ACHN (cell line): ENCODE results near the gene RFFL.
"Not testable (repeated sequence)": the region's sequence is repeated elsewhere in the genome, so short reads cannot be mapped to it uniquely, and the experiment has no call there.

Experiments
- DNase-seq: peaks from one replicate; pipeline ENCODE4 v3.0.0-alpha.2; 2015
- in situ Hi-C: cut with HindIII; loops from 2 replicates; pipeline ENCODE4 v1.10.0; 2017; ENCODE audit warnings: low sequenced_read_pairs, low pct_ligation_motif_present, low pct_unique_long_range_greater_than_20kb

Gene RFFL, protein sequence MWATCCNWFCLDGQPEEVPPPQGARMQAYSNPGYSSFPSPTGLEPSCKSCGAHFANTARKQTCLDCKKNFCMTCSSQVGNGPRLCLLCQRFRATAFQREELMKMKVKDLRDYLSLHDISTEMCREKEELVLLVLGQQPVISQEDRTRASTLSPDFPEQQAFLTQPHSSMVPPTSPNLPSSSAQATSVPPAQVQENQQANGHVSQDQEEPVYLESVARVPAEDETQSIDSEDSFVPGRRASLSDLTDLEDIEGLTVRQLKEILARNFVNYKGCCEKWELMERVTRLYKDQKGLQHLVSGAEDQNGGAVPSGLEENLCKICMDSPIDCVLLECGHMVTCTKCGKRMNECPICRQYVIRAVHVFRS

GRCh38 chr17:35063514-35064223 is at the start of gene RFFL:
RFFL (minus strand) TSS chr17:35063707; CDS start chr17:35026553, 37,154 bp downstream.
- in situ Hi-C loops: no loop called here
- peak; percentile 99 for DNase-seq

- in situ Hi-C loops, DNase-seq: not testable (repeated sequence)
These were observed 47.3 kb upstream of the RFFL start for GRCh38 chr17:35110791-35111190.

DNA sequence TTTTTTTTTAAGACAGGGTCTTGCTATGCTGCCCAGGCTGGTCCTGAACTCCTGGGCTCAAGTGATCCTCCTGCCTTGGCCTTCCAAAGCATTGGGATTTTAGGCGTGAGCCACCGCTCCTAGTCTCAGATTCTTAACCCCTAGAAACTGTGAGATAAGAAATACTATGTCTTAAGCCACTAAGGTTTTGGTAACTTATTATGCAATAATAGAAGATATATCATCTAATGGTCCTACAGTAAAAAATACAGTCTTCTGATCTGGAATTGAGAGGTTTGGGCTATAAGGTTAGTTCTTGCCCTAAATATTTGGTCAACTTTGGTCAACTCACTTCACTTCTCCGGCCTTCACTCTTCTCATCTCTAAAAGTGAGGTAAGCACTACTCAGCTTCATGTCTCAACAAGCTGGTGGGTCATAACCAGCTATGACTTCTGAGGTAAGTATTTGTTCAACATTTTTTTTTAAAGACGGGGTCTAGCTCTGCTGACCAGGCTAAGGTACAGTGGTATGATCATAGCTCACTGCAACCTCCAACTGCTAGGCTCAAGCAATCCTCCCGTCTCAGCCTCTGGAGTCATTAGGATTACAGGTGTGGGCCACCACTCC is 41.4 kb upstream of the RFFL start:
- DNase-seq: no peak
- in situ Hi-C loops: no loop called here

GRCh38 chr17:35103271-35103670 is 39.8 kb upstream of the RFFL start:
- in situ Hi-C loops: no loop called here
- no peak for DNase-seq

DNA sequence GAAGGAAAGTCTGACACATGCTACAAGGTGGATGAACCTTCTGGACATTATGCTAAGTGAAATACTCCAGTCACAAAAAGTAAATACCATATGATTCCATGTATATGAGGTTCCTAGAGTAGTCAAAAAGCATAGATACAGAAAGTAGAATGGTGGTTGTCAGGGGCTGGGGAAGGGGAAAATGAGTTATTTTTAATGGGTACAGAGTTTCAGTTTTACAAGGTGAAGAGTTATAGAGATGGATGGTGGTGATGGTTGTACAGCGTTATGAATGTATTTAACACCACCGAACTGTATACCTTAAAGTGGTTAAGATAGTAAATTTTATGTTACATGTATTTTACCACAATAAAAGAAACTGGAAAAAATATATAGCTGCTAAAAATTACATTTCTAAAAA is 38.2 kb upstream of the RFFL start:
- in situ Hi-C loops: no loop called here
- no peak for DNase-seq

DNA sequence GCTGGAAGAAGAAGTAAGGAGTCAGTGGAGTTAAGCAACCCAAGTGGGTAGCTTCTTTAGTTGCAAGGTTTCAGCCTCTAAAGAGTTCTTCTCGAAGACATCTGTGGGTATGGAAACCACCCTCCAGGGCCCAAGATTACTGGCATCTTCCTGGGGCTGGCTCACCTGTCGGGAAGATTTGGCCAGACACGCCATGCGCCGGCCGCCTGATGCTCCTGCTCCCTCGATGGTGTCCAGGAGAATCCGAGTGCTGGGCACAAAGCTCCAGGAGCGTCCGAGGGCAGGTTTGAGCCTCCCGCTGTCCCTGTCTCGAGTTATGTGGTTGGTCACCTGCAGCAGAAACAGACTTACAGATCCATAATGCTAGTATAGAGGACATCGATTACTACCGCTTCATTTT is 37.5 kb upstream of the RFFL start:
- no peak for DNase-seq
- in situ Hi-C loops: no loop called here

DNA sequence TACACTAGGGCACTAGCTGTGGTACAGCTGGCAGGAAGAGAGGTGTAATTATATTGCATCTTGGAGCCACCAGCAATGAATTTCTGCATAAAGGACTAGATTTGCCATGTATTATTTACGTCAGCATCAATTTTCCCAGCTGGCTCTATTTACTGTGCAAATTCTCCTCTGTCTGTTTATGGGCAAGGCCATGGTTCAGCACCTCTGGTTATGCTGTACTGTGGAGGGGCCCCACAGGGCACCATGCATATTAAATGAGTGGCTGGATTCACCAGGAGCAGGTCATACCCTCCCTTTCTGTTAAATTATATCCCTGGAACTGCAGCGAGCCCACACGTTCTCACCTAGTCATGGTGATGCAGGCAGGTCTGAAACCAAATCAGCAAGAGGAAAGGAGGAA is 36.4 kb upstream of the RFFL start:
- no peak for DNase-seq
- in situ Hi-C loops: no loop called here

GRCh38 chr17:35097776-35098175 is 34.3 kb upstream of the RFFL start:
- in situ Hi-C loops: no loop called here
- no peak for DNase-seq

GRCh38 chr17:35095741-35096140 is 32.2 kb upstream of the RFFL start:
- in situ Hi-C loops: no loop called here

DNA sequence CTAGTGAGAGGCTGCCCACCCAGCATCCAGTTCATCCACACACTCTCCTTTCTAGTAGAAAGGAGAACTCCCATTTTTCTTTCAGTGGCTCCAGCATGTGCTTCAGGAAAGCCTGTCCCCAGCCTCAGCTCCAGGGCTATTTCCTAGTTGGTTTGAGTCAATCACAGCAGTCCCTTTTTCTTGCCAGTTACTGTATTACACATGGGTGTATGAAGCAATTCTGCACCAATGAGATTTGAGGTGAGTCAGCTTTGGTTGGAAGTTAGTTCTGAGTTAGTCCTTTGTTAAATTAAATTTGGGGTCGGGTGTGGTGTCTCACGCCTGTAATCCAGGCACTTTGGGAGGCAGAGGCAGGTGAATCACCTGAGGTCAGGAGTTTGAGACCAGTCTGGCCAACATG is 31.4 kb upstream of the RFFL start:
- DNase-seq: peak; percentile 51
- in situ Hi-C loops: no loop called here

More at GRCh38 chr17:35095741-35096140, 32.2 kb upstream of the RFFL start:
- no peak for DNase-seq

DNA sequence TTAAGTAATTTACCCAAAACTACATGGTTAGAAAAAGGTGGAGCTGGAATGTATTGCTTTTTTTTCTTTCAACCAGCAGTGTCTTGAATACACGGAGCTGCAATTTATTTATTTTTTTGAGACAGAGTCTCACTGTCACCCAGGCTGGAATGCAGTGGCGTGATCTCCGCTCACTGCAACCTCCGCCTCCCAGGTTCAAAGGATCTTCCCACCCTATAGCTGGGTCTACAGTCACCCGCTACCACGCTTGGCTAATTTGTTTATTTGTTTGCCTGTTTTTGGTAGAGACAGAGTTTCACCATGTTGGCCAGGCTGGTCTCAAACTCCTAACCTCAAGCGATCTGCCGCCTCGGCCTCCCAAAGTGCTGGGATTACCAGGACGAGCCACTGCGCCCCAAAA is 27.2 kb upstream of the RFFL start:
- DNase-seq, in situ Hi-C loops: not testable (repeated sequence)

- in situ Hi-C loops: no loop called here
- DNase-seq: peak; percentile 84
These were observed 26.2 kb upstream of the RFFL start for GRCh38 chr17:35089586-35090296.

DNA sequence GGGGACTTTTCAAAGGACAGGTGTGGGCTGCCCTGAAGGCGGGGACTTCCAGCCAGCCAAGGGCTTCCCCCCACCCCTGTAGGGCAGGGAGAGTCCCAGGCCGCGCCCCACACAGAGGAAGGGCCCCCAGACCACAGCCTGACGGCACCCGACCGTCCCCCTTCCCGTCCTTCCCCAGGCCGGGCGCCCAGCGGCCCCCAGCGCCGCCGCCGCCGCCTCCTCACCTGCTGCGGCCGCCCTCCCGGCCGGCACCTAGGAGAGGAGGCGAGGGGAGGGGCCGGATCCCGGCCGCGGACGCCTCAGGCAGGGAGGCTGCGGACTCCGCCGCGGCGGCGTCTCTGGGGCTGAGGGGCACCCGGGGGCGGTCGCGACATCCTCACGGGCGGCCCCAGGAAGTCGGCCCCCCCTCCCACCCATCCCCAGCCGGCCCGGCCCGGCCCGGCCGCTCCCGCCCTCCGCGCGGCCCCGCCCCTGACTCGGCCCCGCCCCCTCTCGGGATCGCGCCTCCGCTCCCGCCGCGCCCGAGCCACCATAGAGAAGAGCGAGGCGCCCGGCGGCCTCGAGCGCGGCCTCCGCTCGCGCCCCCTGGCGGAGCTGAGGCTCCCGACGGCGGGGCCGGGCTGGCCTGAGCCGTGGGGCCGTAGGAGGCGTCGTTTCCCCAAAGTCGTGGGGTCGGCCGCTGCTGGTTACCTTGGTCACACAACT is 25.5 kb upstream of the RFFL start:
- DNase-seq: peak; percentile 89
- in situ Hi-C loops: no loop called here

DNA sequence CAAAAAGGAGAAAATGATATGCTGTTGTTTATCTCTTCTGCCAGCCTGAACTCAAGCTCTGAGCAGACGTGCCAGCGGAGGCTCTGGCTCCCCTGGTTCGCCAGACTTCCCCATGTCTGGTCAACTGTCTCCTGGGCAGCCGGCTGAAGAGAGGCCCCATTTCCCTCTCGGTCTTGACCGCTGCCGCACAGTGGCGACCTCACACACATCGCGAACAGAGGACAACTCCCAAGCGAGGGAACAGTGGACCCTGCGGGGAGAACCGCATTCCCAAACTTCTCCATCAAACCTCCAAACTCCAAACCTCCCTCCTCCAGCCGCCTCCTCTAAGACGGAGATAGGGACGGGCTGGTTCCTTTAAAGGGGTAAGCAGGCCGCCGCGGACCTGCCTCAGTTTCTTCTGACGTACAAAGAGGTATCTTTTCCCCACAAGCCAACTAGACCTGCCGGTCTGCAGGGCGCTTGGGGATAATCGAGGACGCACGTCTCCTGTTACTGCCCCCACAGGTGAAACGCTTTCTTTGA is 24.9 kb upstream of the RFFL start:
- in situ Hi-C loops: no loop called here
- peak; percentile 71 for DNase-seq

DNA sequence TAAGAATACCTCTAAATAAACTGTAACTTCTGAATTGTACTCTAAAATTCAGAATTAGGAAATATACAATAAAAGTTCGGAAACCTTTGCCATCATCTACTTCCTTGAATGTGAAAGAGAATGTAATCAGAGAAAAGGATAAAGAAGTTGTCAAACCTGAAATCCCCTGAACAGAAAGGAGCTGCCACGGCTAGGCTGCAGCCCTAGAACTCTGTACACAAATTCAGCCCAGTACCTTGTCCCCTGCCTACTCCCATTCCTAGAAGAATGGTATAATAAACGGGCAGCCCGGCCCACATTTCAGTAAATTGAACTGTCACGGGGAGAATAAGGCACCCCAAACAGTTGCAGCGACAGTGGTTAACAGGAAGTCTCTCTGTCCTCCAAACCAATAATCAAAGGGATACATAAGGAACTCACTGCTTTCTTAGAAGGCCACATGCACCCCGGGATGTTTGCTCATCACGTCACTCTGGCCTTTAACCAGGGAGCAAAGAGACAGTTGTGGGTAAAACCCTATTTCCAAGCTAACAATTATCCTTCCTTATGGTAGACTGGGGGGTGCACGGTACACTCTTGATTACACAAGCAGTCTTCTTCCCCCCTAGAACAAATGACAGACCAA is 24.3 kb upstream of the RFFL start:
- peak; percentile 45 for DNase-seq
- in situ Hi-C loops: no loop called here

DNA sequence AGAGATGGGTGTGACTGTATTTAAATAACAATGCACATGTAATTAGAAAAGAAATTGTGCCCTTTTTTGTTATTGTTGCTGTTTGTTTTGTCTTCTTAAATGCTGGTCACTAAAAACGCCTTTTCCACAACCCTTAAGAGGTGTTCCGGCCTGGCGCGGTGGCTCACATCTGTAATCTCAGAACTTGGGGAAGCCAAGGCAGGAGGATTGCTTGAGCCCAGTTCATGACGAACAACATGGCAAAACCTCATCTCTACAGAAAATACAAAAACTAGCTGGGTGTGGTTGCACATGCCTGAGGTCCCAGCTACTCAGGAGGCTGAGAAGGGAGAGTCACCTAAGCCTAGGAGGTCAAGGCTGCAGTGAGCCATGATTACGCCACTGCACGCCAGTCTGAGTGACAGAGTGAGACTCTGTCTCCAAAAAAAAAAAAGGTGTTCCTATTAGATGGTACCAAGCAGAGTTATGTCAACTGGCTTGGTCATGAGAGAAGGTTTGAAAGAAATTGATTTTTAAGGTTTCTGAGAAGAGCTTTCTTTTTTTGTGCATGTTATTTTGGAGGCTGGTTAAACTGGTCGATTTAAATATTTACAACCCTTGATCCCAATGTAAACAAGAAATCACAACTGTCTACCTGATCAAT is 23.5 kb upstream of the RFFL start:
- in situ Hi-C loops: no loop called here
- DNase-seq: no peak

DNA sequence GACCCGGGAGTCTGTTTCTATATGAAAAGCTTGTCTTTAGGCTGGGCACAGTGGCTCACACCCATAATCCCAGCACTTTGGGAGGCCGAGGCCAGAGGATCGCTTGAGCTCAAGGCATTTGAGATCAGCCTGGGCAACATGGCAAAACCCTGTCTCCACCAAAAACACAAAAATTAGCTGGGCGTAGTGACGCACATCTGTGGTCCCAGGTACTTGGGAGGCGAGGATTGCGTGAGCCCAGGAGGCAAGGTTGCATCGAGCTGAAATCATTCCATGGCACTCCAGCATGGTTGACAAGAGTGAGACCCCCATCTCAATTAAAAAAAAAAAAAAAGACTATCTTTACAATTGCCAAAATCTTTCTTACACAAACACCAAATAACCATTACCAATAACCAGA is 22.7 kb upstream of the RFFL start:
- DNase-seq: no peak
- in situ Hi-C loops: no loop called here
